ENCODE measurements around the gene EFEMP2.
"Not testable (repeated sequence)": the region's sequence is repeated elsewhere in the genome, so short reads cannot be mapped to it uniquely, and the experiment has no call there.

EFEMP2 gene

DNA sequence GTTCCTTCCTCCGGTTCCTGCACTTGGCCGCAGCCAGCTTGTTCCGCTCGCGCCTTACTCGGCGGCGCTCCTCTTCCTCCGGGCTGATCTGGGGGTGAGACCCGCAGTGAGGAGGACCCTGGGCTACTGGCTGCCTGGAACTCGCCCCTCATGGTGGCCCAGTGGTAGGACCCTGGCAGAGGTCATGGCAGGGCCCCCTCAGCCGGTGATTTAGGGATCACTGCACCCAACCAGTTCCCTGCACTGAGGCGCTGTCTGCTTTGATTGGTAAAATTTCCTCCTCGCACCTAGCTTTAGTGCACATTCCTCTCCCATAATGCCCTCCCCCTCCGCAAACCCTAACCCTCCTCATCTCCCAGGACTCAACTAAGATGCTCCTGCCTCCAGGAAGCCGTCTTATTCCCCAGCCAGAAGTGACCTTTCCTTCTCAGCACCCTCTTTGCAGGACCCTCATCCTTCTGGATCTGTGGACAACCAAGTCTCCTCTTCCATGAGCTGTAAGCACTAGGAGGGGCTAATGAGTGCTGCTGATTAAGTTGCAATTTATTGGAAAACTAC, 21.5 kb upstream of the EFEMP2 start:
- Histone ChIP-seq H3K36me3 (replicated peaks) (peaks cover 61% of the 10 kb centered on the region), H3K4me3 (ENCODE audit: low read depth, low read length) (no peak overlapping the region), H3K27ac (no peak overlapping the region), H3K27me3 (replicated peaks) (no peaks in the 10 kb centered on the region)
- in situ Hi-C loops (cut with HindIII; ENCODE audit: low pct_ligation_motif_present, low sequenced_read_pairs), result no loop called here
- DNase-seq, result no peak
- no peak for TF ChIP-seq CTCF (IDR thresholded peaks at IDR 0.05; ENCODE audit: low read depth, low read length, missing control alignments)

DNA sequence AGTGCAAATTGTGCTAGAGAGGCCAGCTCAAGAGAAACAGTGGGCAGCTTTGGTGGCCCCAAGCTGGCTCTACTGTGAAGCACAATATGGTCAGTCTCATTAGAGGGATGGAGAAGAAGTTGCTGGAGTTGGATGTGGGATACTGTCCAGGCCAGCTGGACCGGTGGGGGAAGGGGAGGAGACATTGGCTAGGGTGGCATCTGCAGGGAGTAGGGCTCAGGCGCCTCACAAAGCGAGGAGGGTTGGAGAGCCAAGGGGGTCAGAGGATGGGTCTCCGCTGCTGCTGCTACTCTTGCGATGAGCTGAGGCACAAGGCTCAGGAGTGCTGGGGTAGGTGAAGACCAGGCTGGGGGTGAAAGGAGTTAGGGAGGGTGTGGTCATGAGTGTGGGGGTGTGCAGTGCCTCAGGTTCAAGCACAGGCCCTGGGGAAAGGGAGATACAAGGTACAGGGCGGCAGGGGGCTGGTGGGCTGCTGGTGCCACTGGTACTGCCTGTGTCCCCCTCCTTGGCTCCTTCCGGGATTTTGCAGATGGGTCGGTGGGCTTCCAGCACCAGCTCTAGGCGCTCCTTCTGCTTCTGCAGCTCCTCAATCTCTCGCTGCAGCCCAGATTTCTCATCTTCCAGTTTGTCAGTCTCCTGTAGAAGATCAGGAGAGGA, 20.2 kb upstream of the EFEMP2 start:
- H3K36me3 ChIP-seq (replicated peaks), result peaks cover 56% of the 10 kb centered on the region
- no peak for TF ChIP-seq CTCF (IDR thresholded peaks at IDR 0.05; ENCODE audit: low read depth, low read length, missing control alignments)
- no peak overlapping the region for H3K27ac ChIP-seq
- DNase-seq, result no peak
- in situ Hi-C loops (cut with HindIII; ENCODE audit: low pct_ligation_motif_present, low sequenced_read_pairs), result no loop called here
- peak overlapping the region; percentile 15 for H3K4me3 ChIP-seq (ENCODE audit: low read depth, low read length)
- H3K27me3 ChIP-seq (replicated peaks), result no peaks in the 10 kb centered on the region

- peaks cover 53% of the 10 kb centered on the region for H3K36me3 ChIP-seq (replicated peaks)
- in situ Hi-C loops (cut with HindIII; ENCODE audit: low pct_ligation_motif_present, low sequenced_read_pairs); H3K27me3 ChIP-seq (replicated peaks); DNase-seq: not testable (repeated sequence)
- peak overlapping the region; percentile 61 for H3K4me3 ChIP-seq (ENCODE audit: low read depth, low read length)
- peak overlapping the region; percentile 44 for H3K27ac ChIP-seq
These were observed 19.5 kb upstream of the EFEMP2 start for GRCh38 chr11:65892137-65892540.

- in situ Hi-C loops (cut with HindIII; ENCODE audit: low pct_ligation_motif_present, low sequenced_read_pairs), result no loop called here
- Histone ChIP-seq H3K27ac (peak overlapping the region; percentile 44), H3K27me3 (replicated peaks) (no peaks in the 10 kb centered on the region), H3K36me3 (replicated peaks) (peaks cover 47% of the 10 kb centered on the region), H3K4me3 (ENCODE audit: low read depth, low read length) (peak overlapping the region; percentile 61)
- DNase-seq, result no peak
- peak; percentile 44 for TF ChIP-seq CTCF (IDR thresholded peaks at IDR 0.05; ENCODE audit: low read depth, low read length, missing control alignments)
These were observed 18.9 kb upstream of the EFEMP2 start for GRCh38 chr11:65891219-65892136.

GRCh38 chr11:65890324-65891218, 18.0 kb upstream of the EFEMP2 start, which contains the start of gene CCDC85B:
CCDC85B (plus strand) TSS chr11:65890673; CDS start chr11:65890784, 111 bp downstream.
- TF ChIP-seq CTCF (IDR thresholded peaks at IDR 0.05; ENCODE audit: low read depth, low read length, missing control alignments), result peak; percentile 22
- H3K36me3 ChIP-seq (replicated peaks), result peaks cover 41% of the 10 kb centered on the region
- peak within 1 kb of the TSS; percentile 80 for H3K27ac ChIP-seq
- no peaks in the 10 kb centered on the region for H3K27me3 ChIP-seq (replicated peaks)
- H3K4me3 ChIP-seq (ENCODE audit: low read depth, low read length), result peak within 1 kb of the TSS; percentile 61
- DNase-seq, result peak; percentile 94
- in situ Hi-C loops (cut with HindIII; ENCODE audit: low pct_ligation_motif_present, low sequenced_read_pairs), result no loop called here
